ENCODE data around the gene TRIM17. TPM values are rescaled to one million over a fixed set of nuclear protein-coding genes. Genes with fewer than 3 reads are reported as not detected.
A peak's percentile ranks its signal among the peaks of the same experiment; 100 is the strongest.

TRIM17 gene
- total and polyA plus RNA-seq, 9 of the 15 experiments (the other 6 are each of a cell fraction or from before 2014, with no cell fraction given): not detected

DNA sequence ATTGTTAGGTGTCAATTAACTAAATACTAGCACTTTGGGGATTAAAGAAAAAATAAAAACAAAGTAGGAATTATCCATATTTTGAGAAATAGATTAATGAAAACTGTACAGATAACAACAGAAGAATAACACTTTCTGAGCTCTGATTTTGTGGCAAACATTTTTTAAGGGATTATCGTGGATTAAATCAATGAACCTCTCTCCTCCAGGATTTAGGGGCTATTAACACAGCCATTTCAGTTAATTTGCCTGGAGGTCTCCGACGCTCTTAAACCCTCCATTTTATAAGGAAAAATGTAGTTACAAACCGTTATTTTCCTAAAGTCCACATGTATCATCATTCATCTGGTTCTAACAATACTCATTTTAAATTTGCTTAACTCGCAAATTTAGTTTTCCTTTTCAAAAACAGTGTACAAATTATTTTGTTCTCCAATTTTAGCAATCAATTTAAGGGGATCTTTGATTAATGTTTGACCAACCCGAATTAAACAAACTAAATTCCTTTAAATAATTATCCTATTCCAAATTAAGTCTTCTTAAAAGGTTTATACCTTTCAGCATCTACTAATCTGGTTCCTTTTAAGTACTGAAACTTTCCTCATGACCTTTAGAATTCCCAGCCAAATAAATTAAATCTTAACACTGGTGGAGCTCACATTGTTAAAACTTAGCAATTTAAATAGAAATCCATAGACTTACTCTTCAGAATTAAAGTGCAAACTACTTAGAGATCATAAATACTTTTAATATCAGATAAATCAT lies 39.8 kb upstream of the TRIM17 start (continued):
- TF ChIP-seq ZNF695 (CRISPR knock-in tag; IDR thresholded peaks at IDR 0.05): no peak
- TF ChIP-seq, protein P1, sequence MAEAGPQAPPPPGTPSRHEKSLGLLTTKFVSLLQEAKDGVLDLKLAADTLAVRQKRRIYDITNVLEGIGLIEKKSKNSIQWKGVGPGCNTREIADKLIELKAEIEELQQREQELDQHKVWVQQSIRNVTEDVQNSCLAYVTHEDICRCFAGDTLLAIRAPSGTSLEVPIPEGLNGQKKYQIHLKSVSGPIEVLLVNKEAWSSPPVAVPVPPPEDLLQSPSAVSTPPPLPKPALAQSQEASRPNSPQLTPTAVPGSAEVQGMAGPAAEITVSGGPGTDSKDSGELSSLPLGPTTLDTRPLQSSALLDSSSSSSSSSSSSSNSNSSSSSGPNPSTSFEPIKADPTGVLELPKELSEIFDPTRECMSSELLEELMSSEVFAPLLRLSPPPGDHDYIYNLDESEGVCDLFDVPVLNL (CRISPR knock-in tag; IDR thresholded peaks at IDR 0.05; ENCODE audit: low read depth): no peak
- no peak for TF ChIP-seq GTF2F1 (IDR thresholded peaks at IDR 0.05; ENCODE audit: low read depth, low read length)
- no peak for TF ChIP-seq FOXA3 (CRISPR knock-in tag; conservative IDR thresholded peaks at IDR 0.05 in 1 of 2, IDR thresholded peaks at IDR 0.05 in 1 of 2)
- TF ChIP-seq, protein P2, sequence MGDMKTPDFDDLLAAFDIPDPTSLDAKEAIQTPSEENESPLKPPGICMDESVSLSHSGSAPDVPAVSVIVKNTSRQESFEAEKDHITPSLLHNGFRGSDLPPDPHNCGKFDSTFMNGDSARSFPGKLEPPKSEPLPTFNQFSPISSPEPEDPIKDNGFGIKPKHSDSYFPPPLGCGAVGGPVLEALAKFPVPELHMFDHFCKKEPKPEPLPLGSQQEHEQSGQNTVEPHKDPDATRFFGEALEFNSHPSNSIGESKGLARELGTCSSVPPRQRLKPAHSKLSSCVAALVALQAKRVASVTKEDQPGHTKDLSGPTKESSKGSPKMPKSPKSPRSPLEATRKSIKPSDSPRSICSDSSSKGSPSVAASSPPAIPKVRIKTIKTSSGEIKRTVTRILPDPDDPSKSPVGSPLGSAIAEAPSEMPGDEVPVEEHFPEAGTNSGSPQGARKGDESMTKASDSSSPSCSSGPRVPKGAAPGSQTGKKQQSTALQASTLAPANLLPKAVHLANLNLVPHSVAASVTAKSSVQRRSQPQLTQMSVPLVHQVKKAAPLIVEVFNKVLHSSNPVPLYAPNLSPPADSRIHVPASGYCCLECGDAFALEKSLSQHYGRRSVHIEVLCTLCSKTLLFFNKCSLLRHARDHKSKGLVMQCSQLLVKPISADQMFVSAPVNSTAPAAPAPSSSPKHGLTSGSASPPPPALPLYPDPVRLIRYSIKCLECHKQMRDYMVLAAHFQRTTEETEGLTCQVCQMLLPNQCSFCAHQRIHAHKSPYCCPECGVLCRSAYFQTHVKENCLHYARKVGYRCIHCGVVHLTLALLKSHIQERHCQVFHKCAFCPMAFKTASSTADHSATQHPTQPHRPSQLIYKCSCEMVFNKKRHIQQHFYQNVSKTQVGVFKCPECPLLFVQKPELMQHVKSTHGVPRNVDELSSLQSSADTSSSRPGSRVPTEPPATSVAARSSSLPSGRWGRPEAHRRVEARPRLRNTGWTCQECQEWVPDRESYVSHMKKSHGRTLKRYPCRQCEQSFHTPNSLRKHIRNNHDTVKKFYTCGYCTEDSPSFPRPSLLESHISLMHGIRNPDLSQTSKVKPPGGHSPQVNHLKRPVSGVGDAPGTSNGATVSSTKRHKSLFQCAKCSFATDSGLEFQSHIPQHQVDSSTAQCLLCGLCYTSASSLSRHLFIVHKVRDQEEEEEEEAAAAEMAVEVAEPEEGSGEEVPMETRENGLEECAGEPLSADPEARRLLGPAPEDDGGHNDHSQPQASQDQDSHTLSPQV (IDR thresholded peaks at IDR 0.05): no peak
- TF ChIP-seq, protein P3, sequence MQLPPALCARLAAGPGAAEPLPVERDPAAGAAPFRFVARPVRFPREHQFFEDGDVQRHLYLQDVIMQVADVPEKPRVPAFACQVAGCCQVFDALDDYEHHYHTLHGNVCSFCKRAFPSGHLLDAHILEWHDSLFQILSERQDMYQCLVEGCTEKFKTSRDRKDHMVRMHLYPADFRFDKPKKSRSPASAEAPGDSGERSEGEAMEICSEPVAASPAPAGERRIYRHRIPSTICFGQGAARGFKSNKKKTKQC (CRISPR knock-in tag; IDR thresholded peaks at IDR 0.05): no peak
- no peak for TF ChIP-seq ZSCAN32 (CRISPR knock-in tag; IDR thresholded peaks at IDR 0.05)
- no peak for TF ChIP-seq CREB1 (IDR thresholded peaks at IDR 0.05)
- TF ChIP-seq CREB1 (CRISPR knock-in tag; IDR thresholded peaks at IDR 0.05): no peak
- no peak for TF ChIP-seq MTF1 (CRISPR knock-in tag; IDR thresholded peaks at IDR 0.05; ENCODE audit: borderline replicate concordance)
- peak; percentile 81 for TF ChIP-seq C11orf30 (IDR thresholded peaks at IDR 0.05; ENCODE audit: low read depth)
- TF ChIP-seq ZNF699 (CRISPR knock-in tag; IDR thresholded peaks at IDR 0.05; ENCODE audit: insufficient replicate concordance): no peak
- TF ChIP-seq ZNF561 (CRISPR knock-in tag; conservative IDR thresholded peaks at IDR 0.05): no peak
- 0 out of 2 replicates have a peak, but pooled peaks have one; percentile 5 for TF ChIP-seq STAT5A (IDR thresholded peaks at IDR 0.05; ENCODE audit: borderline replicate concordance, low read length)
- TF ChIP-seq ARNT (IDR thresholded peaks at IDR 0.05): peak in 1 of 2 experiments; percentile 53; a peak in 1 of 4 replicates
- TF ChIP-seq, protein P4, sequence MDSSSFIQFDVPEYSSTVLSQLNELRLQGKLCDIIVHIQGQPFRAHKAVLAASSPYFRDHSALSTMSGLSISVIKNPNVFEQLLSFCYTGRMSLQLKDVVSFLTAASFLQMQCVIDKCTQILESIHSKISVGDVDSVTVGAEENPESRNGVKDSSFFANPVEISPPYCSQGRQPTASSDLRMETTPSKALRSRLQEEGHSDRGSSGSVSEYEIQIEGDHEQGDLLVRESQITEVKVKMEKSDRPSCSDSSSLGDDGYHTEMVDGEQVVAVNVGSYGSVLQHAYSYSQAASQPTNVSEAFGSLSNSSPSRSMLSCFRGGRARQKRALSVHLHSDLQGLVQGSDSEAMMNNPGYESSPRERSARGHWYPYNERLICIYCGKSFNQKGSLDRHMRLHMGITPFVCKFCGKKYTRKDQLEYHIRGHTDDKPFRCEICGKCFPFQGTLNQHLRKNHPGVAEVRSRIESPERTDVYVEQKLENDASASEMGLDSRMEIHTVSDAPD (CRISPR knock-in tag; IDR thresholded peaks at IDR 0.05): no peak
- peak; percentile 21 for TF ChIP-seq RBM22 (IDR thresholded peaks at IDR 0.05; ENCODE audit: low read depth, low read length, poor library complexity, severe bottlenecking)
- TF ChIP-seq HDAC3 (IDR thresholded peaks at IDR 0.05; ENCODE audit: borderline replicate concordance, partially characterized antibody): no peak

All from K562 (cell line).